Transverse colon (tissue), 4 donors: ENCODE results near the gene GALNT9. TPM values are rescaled to one million over a fixed set of nuclear protein-coding genes. Genes with fewer than 3 reads are reported as not detected.

ENCODE experiments used
- DNase-seq: peaks from one replicate; pipeline ENCODE4 v3.0.0-alpha.2; 2019
- H3K27ac ChIP-seq, 4 donors: fragments of 200-600 bp; sonication (generic); 2 replicates each; pipeline ENCODE4 v1.5.1; 2016 to 2018; ENCODE audit warnings: inconsistent platforms in 4 of 4
- H3K27me3 ChIP-seq: fragments of 200-600 bp; sonication (generic); 2 replicates; pipeline ENCODE4 v1.5.1; 2017; ENCODE audit warnings: inconsistent platforms
- H3K36me3 ChIP-seq, 4 donors: fragments of 200-600 bp; sonication (generic); 2 replicates each; pipeline ENCODE4 v1.5.1; 2017 to 2019; ENCODE audit warnings: inconsistent platforms in 4 of 4
- H3K4me1 ChIP-seq, 4 donors: fragments of 200-600 bp; sonication (generic); 2 replicates each; pipeline ENCODE4 v1.5.1; 2017 to 2020; ENCODE audit warnings: inconsistent platforms in 4 of 4
- H3K4me3 ChIP-seq, 4 donors: fragments of 200-600 bp; sonication (generic); 1 replicate in 1 of 4; 2 replicates in 3 of 4; pipeline versions ENCODE4 v1.5.1 to v1.6.1; 2017 to 2019; ENCODE audit warnings: inconsistent platforms in 4 of 4
- H3K9me3 ChIP-seq, 2 donors: fragments of 200-600 bp; sonication (generic); 2 replicates each; pipeline ENCODE4 v1.5.1; 2017 to 2019; ENCODE audit warnings: inconsistent platforms in 2 of 2
- EP300 ChIP-seq: sonication (generic); formaldehyde crosslinking; IDR thresholded peaks from one replicate; pipeline ENCODE4 v1.6.1; 2017; ENCODE audit warnings: antibody characterized with exemption, low read depth
- POLR2A ChIP-seq: fragments of 450-650 bp; IDR thresholded peaks from one replicate; pipeline ENCODE4 v1.6.1; 2016; ENCODE audit warnings: antibody characterized with exemption, mild to moderate bottlenecking, moderate library complexity
- POLR2AphosphoS5 ChIP-seq, 3 donors: sonication (generic); formaldehyde crosslinking; IDR thresholded peaks; one replicate each; pipeline ENCODE4 v1.6.1; 2016; ENCODE audit warnings: antibody characterized with exemption in 3 of 3
- WGBS, 2 donors: methylation state at CpG; one replicate each; pipeline ENCODE4 v1.1.5; 2018; ENCODE audit warnings: low coverage in 1 of 2; 5-methylcytosine and 5-hydroxymethylcytosine counted together
- in situ Hi-C, 4 donors: fragments of 200-750 bp; cut with MboI; loops; one replicate each; pipeline versions ENCODE4 v1.15.0 to v1.15.1; 2017; ENCODE audit warnings: low sequenced_read_pairs in 3 of 4, low pct_ligation_motif_present in 1 of 4, low pct_unique_long_range_greater_than_20kb in 1 of 4
- intact Hi-C: fragments of 100-400 bp; cut with DNase I; formaldehyde crosslinking; loops from one replicate; pipeline ENCODE4 v1.15.1; 2023; ENCODE audit warnings: low total_unique reads
- total RNA-seq, 4 donors: library from RNA; depleted of rRNA; stranded (reverse); fragments of >200 nt; gene quantifications; one replicate each; pipeline ENCODE4 v1.1.0, GENCODE V29; 2016
- TF ChIP-seq, protein P1 (sequence below), 5 experiments: fragments of 200-600 bp in 3 of 5; fragments of 450-650 bp in 2 of 5; sonication (generic) in 3 of 5; IDR thresholded peaks; 1 replicate in 2 of 5; 2 replicates in 3 of 5; pipeline ENCODE4 v1.5.1; 2016 to 2017; ENCODE audit warnings: antibody characterized with exemption in 5 of 5, inconsistent platforms in 3 of 5, mild to moderate bottlenecking in 2 of 5, moderate library complexity in 1 of 5

GALNT9 gene
- total RNA-seq, 4 donors from 2014 or later: 0.82 to 4.5 TPM; not detected in 2

DNA sequence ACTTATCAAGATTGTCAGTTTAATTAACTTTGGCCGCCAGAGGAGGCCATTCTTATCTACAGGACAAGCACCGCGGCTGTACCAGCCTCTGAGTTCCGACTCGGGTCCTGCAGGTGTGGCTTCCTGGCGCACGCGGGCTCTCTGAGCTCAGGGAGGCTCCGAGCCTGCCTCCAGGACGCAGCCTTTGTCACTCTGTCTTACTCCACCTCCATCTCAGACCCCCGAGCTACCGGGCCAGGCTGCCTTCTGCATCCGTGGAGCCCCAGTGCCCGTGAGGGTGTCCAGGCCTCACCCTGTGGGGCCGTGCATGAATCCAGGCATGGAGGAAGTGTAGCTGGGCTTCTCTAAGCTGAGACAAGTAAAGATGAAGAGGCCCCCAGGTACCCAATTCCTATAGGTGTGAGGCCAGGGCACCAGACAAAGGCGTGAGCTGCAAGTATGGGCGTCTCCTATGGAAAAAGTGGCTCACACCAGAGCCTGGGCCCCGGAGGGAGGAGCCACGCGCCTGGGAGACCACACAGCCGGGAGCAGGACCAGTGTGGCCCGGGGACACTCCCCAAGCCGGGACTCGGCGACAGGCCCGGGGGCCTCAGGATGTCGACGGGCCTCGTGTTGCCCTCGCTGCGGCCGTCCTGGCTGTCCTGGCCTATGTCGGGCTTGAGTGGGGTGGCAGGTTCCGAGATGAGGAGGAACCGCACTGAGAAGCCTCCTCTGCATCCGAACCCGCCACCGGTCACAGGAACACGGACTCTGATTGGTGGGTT is 142.3 kb downstream of the GALNT9 start:
- 73% methylated on average over 30 of the region's 39 CpGs; no CpG with 5 or more reads in 1 of the 2 donors for WGBS, 2 donors
- Histone ChIP-seq H3K36me3 (no peaks in the 10 kb centered on the region), H3K27me3 (peaks cover 39% of the 10 kb centered on the region), H3K4me1 (peaks cover 0 to 17% (median 13%) of the 10 kb centered on the region in 4 donors), H3K9me3 (no peaks in the 10 kb centered on the region), H3K27ac (no peak overlapping the region), H3K4me3 (no peak overlapping the region)
- DNase-seq: no peak
- intact Hi-C loops: no loop called here
- TF ChIP-seq EP300: no peak
- TF ChIP-seq, protein P1, sequence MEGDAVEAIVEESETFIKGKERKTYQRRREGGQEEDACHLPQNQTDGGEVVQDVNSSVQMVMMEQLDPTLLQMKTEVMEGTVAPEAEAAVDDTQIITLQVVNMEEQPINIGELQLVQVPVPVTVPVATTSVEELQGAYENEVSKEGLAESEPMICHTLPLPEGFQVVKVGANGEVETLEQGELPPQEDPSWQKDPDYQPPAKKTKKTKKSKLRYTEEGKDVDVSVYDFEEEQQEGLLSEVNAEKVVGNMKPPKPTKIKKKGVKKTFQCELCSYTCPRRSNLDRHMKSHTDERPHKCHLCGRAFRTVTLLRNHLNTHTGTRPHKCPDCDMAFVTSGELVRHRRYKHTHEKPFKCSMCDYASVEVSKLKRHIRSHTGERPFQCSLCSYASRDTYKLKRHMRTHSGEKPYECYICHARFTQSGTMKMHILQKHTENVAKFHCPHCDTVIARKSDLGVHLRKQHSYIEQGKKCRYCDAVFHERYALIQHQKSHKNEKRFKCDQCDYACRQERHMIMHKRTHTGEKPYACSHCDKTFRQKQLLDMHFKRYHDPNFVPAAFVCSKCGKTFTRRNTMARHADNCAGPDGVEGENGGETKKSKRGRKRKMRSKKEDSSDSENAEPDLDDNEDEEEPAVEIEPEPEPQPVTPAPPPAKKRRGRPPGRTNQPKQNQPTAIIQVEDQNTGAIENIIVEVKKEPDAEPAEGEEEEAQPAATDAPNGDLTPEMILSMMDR (IDR thresholded peaks at IDR 0.05): no peak
- TF ChIP-seq POLR2AphosphoS5 (IDR thresholded peaks at IDR 0.05): no peak
- no peak for TF ChIP-seq POLR2A
- in situ Hi-C loops: no loop called here

DNA sequence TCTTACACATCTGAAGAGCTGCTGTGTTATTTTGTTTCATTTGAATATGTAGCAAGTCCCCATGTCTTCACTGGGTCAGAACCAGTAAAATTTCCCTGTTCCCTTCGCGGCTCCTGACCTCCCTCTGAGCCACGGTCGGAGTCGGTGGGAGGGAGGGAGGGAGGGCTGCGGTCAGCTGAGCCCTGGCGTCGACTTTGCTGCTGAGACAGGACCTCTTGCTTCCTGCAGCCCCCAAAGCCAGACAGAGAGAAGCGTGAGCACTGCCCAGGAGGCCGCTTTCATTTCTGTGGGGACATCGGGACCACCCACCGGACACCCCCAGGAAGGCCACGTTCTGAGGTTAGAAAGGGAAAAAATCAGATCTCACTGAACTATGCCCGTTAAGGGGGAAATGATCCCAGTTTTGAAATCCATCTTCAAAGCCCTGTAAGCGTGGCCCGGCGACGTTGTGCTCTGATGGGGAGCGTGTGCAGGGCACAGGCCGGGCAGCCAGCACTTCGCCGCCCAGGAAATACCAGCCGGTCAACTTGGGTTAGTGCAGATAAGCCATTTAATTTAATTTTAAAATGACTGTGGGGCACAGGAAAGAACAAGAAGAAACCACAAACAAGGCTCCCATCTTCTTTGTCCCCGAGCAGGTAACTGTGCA is 143.1 kb downstream of the GALNT9 start:
- Histone ChIP-seq H3K4me3 (peak overlapping the region in 1 of 4 donors; percentile 23), H3K36me3 (no peaks in the 10 kb centered on the region), H3K27me3 (peaks cover 36% of the 10 kb centered on the region), H3K27ac (peak overlapping the region in 2 of 4 donors; percentile 12 to 49), H3K9me3 (no peaks in the 10 kb centered on the region), H3K4me1 (peaks cover 0 to 17% (median 13%) of the 10 kb centered on the region in 4 donors)
- TF ChIP-seq EP300: no peak
- TF ChIP-seq, protein P1 (IDR thresholded peaks at IDR 0.05): no peak
- no peak for TF ChIP-seq POLR2A
- no peak for TF ChIP-seq POLR2AphosphoS5 (IDR thresholded peaks at IDR 0.05)
- in situ Hi-C loops (no loop called here), intact Hi-C loops (no loop called here)
- WGBS, 2 donors: 30 to 58% methylated on average over 11 to 24 of the region's 24 CpGs
- no peak for DNase-seq

DNA sequence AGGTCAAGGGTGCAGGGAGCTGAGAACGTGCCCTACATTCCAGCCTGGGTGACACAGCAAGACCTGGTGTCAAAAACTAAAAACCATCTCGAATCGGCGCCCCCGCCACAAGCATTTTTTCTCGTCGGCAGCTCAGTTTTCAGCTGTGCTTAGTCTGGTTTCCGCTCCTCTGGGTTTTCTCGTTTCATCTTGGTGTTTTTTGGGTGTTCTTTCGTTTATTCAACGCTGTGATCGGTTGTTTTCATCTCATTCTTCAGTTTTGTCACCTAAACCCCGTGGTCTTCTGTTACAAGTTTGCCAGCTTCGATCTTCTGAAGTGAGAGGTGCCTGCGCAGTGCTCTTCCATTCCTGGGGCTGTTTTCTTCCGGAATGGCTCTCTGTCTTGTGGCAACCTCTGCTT is 143.7 kb downstream of the GALNT9 start:
- Histone ChIP-seq H3K27me3 (peaks cover 32% of the 10 kb centered on the region), H3K27ac (peak overlapping the region in 2 of 4 donors; percentile 12 to 49), H3K4me3 (no peak overlapping the region), H3K36me3 (no peaks in the 10 kb centered on the region), H3K4me1 (peaks cover 0 to 17% (median 11%) of the 10 kb centered on the region in 4 donors), H3K9me3 (no peaks in the 10 kb centered on the region)
- in situ Hi-C loops (no loop called here), intact Hi-C loops (no loop called here)
- whole genome bisulfite sequencing, 2 donors: 69% methylated on average over 9 to 16 of the region's 16 CpGs
- TF ChIP-seq, protein P1 (IDR thresholded peaks at IDR 0.05): no peak
- no peak for TF ChIP-seq EP300
- no peak for TF ChIP-seq POLR2AphosphoS5 (IDR thresholded peaks at IDR 0.05)
- no peak for TF ChIP-seq POLR2A
- no peak for DNase-seq

DNA sequence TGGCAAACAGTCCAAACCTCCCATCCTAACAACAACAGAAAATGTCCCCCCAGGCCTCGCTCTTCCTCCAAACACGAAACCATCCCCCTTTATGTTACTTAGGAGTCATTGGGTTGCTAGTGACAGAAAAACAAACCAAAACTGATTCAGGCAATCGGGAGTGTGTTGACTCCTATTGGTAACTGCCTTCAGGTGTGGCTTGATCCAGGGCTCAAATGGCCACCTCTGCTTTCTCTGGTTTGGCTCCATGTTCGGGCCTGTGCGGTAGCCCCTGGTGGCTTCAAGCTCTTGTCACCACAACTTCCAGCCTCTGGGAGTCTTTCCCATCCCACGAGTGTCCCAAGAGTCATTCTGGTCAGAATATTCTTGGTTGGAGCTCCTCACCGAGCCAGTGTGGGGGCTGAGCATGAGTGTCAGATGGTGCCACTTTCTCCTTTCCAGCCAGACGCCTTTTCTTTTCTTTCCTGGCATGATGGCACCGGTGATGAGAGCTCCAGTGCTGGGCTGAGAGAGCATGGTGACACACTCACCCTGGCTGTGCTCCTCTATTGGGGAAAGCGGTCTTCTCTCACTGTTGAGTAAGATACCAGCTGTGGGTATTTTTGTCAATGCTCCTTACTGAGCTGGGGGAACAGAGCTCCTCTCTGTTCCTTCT is 146.6 kb downstream of the GALNT9 start:
- intact Hi-C loops: no loop called here

More for the DNA sequence above, 146.6 kb downstream of the GALNT9 start:
- in situ Hi-C loops: no loop called here
- Histone ChIP-seq H3K27ac (no peak overlapping the region), H3K4me3 (no peak overlapping the region), H3K36me3 (no peaks in the 10 kb centered on the region), H3K27me3 (peaks cover 29% of the 10 kb centered on the region), H3K4me1 (no peaks in the 10 kb centered on the region), H3K9me3 (no peaks in the 10 kb centered on the region)
- TF ChIP-seq, protein P1 (IDR thresholded peaks at IDR 0.05): no peak
- 78 to 98% methylated on average over 5 to 10 of the region's 10 CpGs for WGBS, 2 donors
- no peak for DNase-seq
